Mesenchymal stem cell (in vitro differentiated cells and primary cell): ENCODE results near the gene GPBP1.

Experiments
- DNase-seq: peaks from one replicate; pipeline ENCODE4 v3.0.0-alpha.2; 2013
- H2AFZ ChIP-seq: one replicate; pipeline ENCODE4 v1.6.1; 2013; ENCODE audit warnings: low read depth, mild to moderate bottlenecking, control low read depth, inconsistent platforms, low read length, moderate library complexity
- H2AK5ac ChIP-seq: 2 replicates; pipeline ENCODE4 v1.6.1; 2013; ENCODE audit warnings: low read length, moderate library complexity, mild to moderate bottlenecking, inconsistent platforms; ENCODE audit not compliant: severe bottlenecking
- H2BK120ac ChIP-seq: one replicate; pipeline ENCODE4 v1.6.1; 2013; ENCODE audit warnings: low read depth, mild to moderate bottlenecking, inconsistent platforms, low read length, moderate library complexity
- H2BK12ac ChIP-seq, 2 experiments: one replicate each; pipeline ENCODE4 v1.6.1; 2013; ENCODE audit warnings: inconsistent platforms in 2 of 2, low read length in 2 of 2, mild to moderate bottlenecking in 2 of 2, moderate library complexity in 2 of 2, control low read depth in 1 of 2
- H2BK15ac ChIP-seq: one replicate; pipeline ENCODE4 v1.6.1; 2013; ENCODE audit warnings: mild to moderate bottlenecking, low read depth, inconsistent platforms; ENCODE audit not compliant: poor library complexity, severe bottlenecking
- H2BK5ac ChIP-seq: 2 replicates; pipeline ENCODE4 v1.6.1; 2013; ENCODE audit warnings: low read depth, mild to moderate bottlenecking, low read length, control low read depth, inconsistent platforms; ENCODE audit not compliant: poor library complexity, severe bottlenecking
- H3K14ac ChIP-seq, 2 experiments: one replicate each; pipeline ENCODE4 v1.6.1; 2013; ENCODE audit warnings: inconsistent platforms in 2 of 2, low read length in 2 of 2, control low read depth in 1 of 2, mild to moderate bottlenecking in 1 of 2, moderate library complexity in 1 of 2
- H3K18ac ChIP-seq, 2 experiments: one replicate each; pipeline ENCODE4 v1.6.1; 2013; ENCODE audit warnings: inconsistent platforms in 2 of 2, low read length in 2 of 2, control low read depth in 1 of 2, low read depth in 1 of 2, mild to moderate bottlenecking in 1 of 2
- H3K23ac ChIP-seq, 2 experiments: one replicate each; pipeline ENCODE4 v1.6.1; 2013; ENCODE audit warnings: inconsistent platforms in 2 of 2, low read length in 2 of 2, mild to moderate bottlenecking in 2 of 2, moderate library complexity in 2 of 2, control low read depth in 1 of 2
- H3K27ac ChIP-seq: 2 replicates; pipeline ENCODE4 v1.5.1; 2013; ENCODE audit warnings: mild to moderate bottlenecking, moderate library complexity, low read length, control low read depth, inconsistent platforms; ENCODE audit not compliant: poor library complexity, severe bottlenecking
- H3K27me3 ChIP-seq, 2 experiments: 2 replicates each; pipeline versions ENCODE4 v1.6.1 to v1.7.0; 2013; ENCODE audit warnings: low read length in 2 of 2, mild to moderate bottlenecking in 2 of 2, moderate library complexity in 2 of 2, control low read depth in 1 of 2, inconsistent platforms in 1 of 2; ENCODE audit not compliant: control insufficient read depth in 1 of 2, insufficient read depth in 1 of 2
- H3K36me3 ChIP-seq, 2 experiments: 2 replicates each; pipeline versions ENCODE4 v1.6.1 to v1.7.0; 2013; ENCODE audit warnings: low read length in 2 of 2, control low read depth in 1 of 2, inconsistent platforms in 1 of 2, low read depth in 1 of 2, mild to moderate bottlenecking in 1 of 2; ENCODE audit not compliant: insufficient read depth in 2 of 2, control insufficient read depth in 1 of 2
- H3K4ac ChIP-seq, 2 experiments: one replicate each; pipeline ENCODE4 v1.6.1; 2013; ENCODE audit warnings: inconsistent platforms in 2 of 2, low read length in 2 of 2, mild to moderate bottlenecking in 2 of 2, moderate library complexity in 2 of 2, control low read depth in 1 of 2, low read depth in 1 of 2
- H3K4me1 ChIP-seq: 2 replicates; pipeline ENCODE4 v1.6.1; 2013; ENCODE audit warnings: low read depth, low read length, control low read depth; ENCODE audit not compliant: control insufficient read depth, insufficient read depth
- H3K4me2 ChIP-seq: 2 replicates; pipeline ENCODE4 v1.6.1; 2013; ENCODE audit warnings: low read length, mild to moderate bottlenecking, inconsistent platforms; ENCODE audit not compliant: poor library complexity, severe bottlenecking
- H3K4me3 ChIP-seq, 2 experiments: 2 replicates each; pipeline versions ENCODE4 v1.5.1 to v1.7.0; 2013; ENCODE audit warnings: low read length in 2 of 2, mild to moderate bottlenecking in 2 of 2, control low read depth in 1 of 2, low read depth in 1 of 2; ENCODE audit not compliant: insufficient read depth in 1 of 2
- H3K79me1 ChIP-seq: replicated peaks from 2 replicates; pipeline ENCODE4 v1.6.1; 2013; ENCODE audit warnings: mild to moderate bottlenecking, control low read depth, low read length, inconsistent platforms; ENCODE audit not compliant: poor library complexity, severe bottlenecking
- H3K9ac ChIP-seq: 2 replicates; pipeline ENCODE4 v1.7.0; 2013; ENCODE audit warnings: mild to moderate bottlenecking, low read length, moderate library complexity
- H3K9me3 ChIP-seq: 2 replicates; pipeline ENCODE4 v1.7.0; 2013; ENCODE audit warnings: mild to moderate bottlenecking, low read length; ENCODE audit not compliant: control insufficient read depth
- H4K8ac ChIP-seq: one replicate; pipeline ENCODE4 v1.6.1; 2013; ENCODE audit warnings: inconsistent platforms, mild to moderate bottlenecking, low read length, moderate library complexity
- H4K91ac ChIP-seq: one replicate; pipeline ENCODE4 v1.6.1; 2013; ENCODE audit warnings: mild to moderate bottlenecking, low read length, inconsistent platforms
- whole genome bisulfite sequencing: methylation state at CpG from one replicate; pipeline ENCODE4 v1.1.7; 2013; ENCODE audit warnings: mixed read lengths; 5-methylcytosine and 5-hydroxymethylcytosine counted together

The GPBP1 gene

DNA sequence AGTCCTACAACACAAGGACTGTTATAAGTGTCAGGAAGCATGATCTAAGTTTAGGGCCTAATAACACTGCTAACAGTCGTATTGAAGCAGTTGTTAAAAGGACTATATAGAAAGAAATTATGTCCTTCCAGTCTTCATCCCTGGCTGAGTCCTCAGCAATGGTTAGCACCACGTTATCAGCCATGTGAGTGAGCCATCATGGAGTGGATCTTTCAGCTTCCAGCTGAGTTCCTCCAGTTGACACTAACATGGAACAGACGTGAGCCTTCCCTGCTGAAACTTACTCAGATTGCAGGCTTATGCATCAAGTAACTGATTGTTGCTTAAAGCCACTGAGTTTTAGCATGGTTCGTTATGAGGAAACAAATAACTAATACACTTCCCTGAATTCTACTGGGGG, 21.5 kb upstream of the GPBP1 start:
- Histone ChIP-seq H3K4me2 (no peak overlapping the region), H2BK120ac (no peak overlapping the region), H3K36me3 (no peaks in the 10 kb centered on the region), H3K23ac (no peak overlapping the region), H3K4me1 (no peaks in the 10 kb centered on the region), H3K79me1 (no peaks in the 10 kb centered on the region), H2AFZ (no peak overlapping the region), H2BK15ac (no peak overlapping the region), H3K9me3 (no peaks in the 10 kb centered on the region), H4K91ac (no peak overlapping the region), H3K14ac (no peak overlapping the region), H2BK5ac (no peak overlapping the region), H3K27me3 (no peaks in the 10 kb centered on the region), H3K18ac (no peak overlapping the region), H2BK12ac (no peak overlapping the region), H4K8ac (no peak overlapping the region), H3K27ac (no peak overlapping the region), H3K4ac (no peak overlapping the region), H3K4me3 (no peak overlapping the region), H3K9ac (no peak overlapping the region), H2AK5ac (no peak overlapping the region)
- DNase-seq = no peak
- WGBS = 56% methylated on average over 3 of the region's 4 CpGs

DNA sequence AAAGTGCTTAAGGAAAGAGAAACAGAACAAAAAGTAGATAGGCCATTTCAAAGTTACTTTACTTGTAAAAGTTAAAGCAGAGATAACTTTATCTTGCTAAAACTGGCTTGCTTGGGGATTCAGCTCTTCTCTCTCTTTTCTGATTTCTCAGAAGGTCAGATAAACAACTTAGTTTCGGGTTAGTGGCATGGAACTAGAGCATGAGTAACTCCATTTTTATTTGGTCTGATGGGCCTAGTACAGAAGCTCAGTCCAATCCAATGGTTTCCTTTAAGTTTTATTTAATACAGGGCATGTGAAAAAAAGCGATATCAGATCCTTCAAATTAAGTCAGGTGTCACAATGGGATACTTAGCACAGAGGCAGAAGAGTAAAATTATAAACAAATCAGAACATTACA, 18.8 kb upstream of the GPBP1 start:
- Histone ChIP-seq H3K18ac (no peak overlapping the region), H3K4ac (no peak overlapping the region), H3K9ac (no peak overlapping the region), H3K36me3 (no peaks in the 10 kb centered on the region), H3K27ac (no peak overlapping the region), H2BK5ac (no peak overlapping the region), H2BK15ac (no peak overlapping the region), H2BK12ac (no peak overlapping the region), H4K91ac (no peak overlapping the region), H3K27me3 (no peaks in the 10 kb centered on the region), H3K79me1 (no peaks in the 10 kb centered on the region), H2AK5ac (no peak overlapping the region), H4K8ac (no peak overlapping the region), H3K14ac (no peak overlapping the region), H3K23ac (no peak overlapping the region), H2BK120ac (no peak overlapping the region), H3K4me2 (no peak overlapping the region), H3K4me1 (no peaks in the 10 kb centered on the region), H2AFZ (no peak overlapping the region), H3K9me3 (peaks cover 6% of the 10 kb centered on the region), H3K4me3 (no peak overlapping the region)
- DNase-seq = no peak
- WGBS = 60% methylated on average over 2 of the region's 2 CpGs

GRCh38 chr5:57157131-57157530, 16.7 kb upstream of the GPBP1 start:
- H3K9me3 ChIP-seq = peaks cover 6% of the 10 kb centered on the region
- H3K23ac ChIP-seq = no peak overlapping the region
- H3K27me3 ChIP-seq = no peaks in the 10 kb centered on the region
- H3K14ac ChIP-seq = no peak overlapping the region
- DNase-seq = peak; percentile 72
- no peaks in the 10 kb centered on the region for H3K79me1 ChIP-seq
- H2BK15ac ChIP-seq = no peak overlapping the region
- no peak overlapping the region for H3K9ac ChIP-seq
- no peak overlapping the region for H2AK5ac ChIP-seq
- H3K4ac ChIP-seq = no peak overlapping the region
- H4K91ac ChIP-seq = no peak overlapping the region
- H3K18ac ChIP-seq = no peak overlapping the region
- no peak overlapping the region for H2BK12ac ChIP-seq
- H3K4me1 ChIP-seq = no peaks in the 10 kb centered on the region
- no peaks in the 10 kb centered on the region for H3K36me3 ChIP-seq
- no peak overlapping the region for H2AFZ ChIP-seq
- WGBS = 33% methylated on average over 1 of the region's 2 CpGs
- no peak overlapping the region for H3K27ac ChIP-seq
- no peak overlapping the region for H3K4me3 ChIP-seq
- H3K4me2 ChIP-seq = no peak overlapping the region
- H2BK5ac ChIP-seq = no peak overlapping the region
- no peak overlapping the region for H2BK120ac ChIP-seq
- no peak overlapping the region for H4K8ac ChIP-seq

GRCh38 chr5:57157666-57158065, 16.2 kb upstream of the GPBP1 start:
- 100% methylated on average over 5 of the region's 7 CpGs for WGBS

More at GRCh38 chr5:57157666-57158065, 16.2 kb upstream of the GPBP1 start:
- no peak overlapping the region for H2AFZ ChIP-seq
- no peaks in the 10 kb centered on the region for H3K79me1 ChIP-seq
- H2BK15ac ChIP-seq = no peak overlapping the region
- no peak overlapping the region for H3K23ac ChIP-seq
- H2AK5ac ChIP-seq = no peak overlapping the region
- H4K8ac ChIP-seq = no peak overlapping the region
- H2BK5ac ChIP-seq = no peak overlapping the region
- no peak for DNase-seq
- no peak overlapping the region for H3K4me3 ChIP-seq
- H3K4me1 ChIP-seq = no peaks in the 10 kb centered on the region
- no peak overlapping the region for H3K9ac ChIP-seq
- no peak overlapping the region for H3K4me2 ChIP-seq
- H3K36me3 ChIP-seq = no peaks in the 10 kb centered on the region
- H2BK12ac ChIP-seq = no peak overlapping the region
- H4K91ac ChIP-seq = no peak overlapping the region
- no peak overlapping the region for H3K14ac ChIP-seq
- peaks cover 6% of the 10 kb centered on the region for H3K9me3 ChIP-seq
- peak overlapping the region in 1 of 2 experiments; percentile 2 for H3K18ac ChIP-seq
- H3K4ac ChIP-seq = no peak overlapping the region
- H2BK120ac ChIP-seq = peak overlapping the region; percentile 34
- no peak overlapping the region for H3K27ac ChIP-seq
- no peaks in the 10 kb centered on the region for H3K27me3 ChIP-seq
